ENCODE data around the gene JMJD8. TPM values are rescaled to one million over a fixed set of nuclear protein-coding genes. Genes with fewer than 3 reads are reported as not detected.
A peak's percentile ranks its signal among the peaks of the same experiment; 100 is the strongest.

JMJD8 gene
- total RNA-seq, 1 donor from 2014 or later: 64.5 TPM

DNA sequence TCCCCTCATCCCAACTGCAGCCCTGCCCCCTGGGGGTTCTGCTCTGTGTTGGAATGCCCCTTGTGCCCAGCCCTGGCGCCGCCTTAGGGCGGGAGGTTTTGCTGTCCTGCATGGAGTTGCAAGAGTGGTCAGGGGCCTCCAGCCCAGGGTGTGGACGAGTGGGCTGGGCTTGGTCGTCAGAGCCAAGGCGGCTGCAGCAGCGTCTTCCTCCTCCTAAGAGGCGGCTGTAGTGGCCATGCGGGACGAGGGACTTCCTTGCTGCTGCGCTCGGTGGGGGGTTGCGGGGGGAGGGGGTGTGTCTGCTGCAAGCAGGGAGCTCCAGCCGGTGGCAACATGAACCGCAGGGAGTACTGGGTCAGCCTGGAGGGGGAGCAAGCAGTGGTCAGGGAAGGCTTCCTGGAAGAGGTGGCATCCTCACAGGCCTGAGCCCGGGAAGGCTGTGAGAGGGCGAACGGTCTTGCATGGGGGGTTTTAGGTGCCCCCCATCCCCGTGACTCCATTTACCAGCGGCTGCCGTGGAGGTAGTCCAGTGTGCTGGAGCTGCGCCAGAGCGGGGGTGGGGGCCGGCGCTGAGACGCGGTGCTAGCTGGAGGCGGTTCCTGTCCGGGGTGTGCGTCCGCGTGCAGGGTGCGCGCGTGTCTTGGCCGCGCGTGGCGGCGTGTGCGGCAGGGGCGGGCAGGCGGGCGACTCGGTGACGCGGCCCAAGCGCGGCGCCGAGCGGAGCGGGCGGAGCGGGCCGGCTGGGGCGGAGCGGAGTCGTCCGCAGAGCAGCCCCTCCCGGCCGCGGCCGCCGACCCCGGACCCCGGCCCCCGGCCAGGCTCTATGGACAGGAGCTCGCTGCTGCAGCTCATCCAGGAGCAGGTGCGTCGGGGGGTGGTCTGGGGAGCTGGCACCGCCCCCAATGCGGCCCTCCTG lies 8.9 kb downstream of the JMJD8 start, which contains the start of gene RHBDL1:
Gene RHBDL1 (plus strand): TSS at position 704 of the 916 bp plus-strand sequence. CDS start 120 bp downstream, at position 824.
- peaks cover 7% of the 10 kb centered on the region for H3K4me1 Mint-ChIP-seq
- no peak for DNase-seq (ENCODE audit: low read depth, low spot score)

DNA sequence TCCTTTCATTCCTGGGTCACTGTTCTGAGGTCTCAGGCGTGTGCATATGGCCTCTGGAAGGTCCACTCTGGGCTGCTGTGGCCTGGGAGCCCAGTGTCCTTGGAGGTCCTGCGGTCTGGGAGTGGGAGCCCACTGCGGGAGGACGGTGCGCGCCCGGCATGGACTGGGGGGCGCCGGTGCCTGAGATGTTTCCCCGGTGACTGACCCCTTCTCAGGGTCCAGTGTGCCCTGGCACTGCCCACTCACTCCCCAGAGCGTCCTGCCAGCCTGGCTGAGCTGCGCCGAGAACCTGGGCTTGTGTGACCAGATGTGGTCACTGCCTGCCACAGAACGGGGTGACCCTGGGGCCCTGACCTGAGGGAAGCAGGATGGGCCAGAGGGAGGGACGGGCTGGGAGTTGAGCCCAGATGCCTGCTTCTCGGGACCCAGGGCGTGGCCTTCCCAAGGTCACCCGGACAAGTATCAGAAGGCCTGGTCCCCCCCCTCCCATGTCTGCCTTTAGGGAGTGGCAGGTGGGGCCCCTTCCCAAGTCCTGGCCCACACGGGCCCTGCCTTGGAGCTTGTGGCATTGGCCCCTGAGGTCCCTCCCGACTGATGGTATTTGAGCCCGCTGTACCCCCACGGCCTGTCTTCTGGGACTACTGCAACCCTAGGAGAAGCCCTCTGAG lies 9.8 kb downstream of the JMJD8 start:
- no peak overlapping the region for H3K27ac Mint-ChIP-seq (ENCODE audit: unreplicated experiment)
- H3K4me1 Mint-ChIP-seq: peaks cover 7% of the 10 kb centered on the region
- peak overlapping the region; percentile 81 for H3K4me3 Mint-ChIP-seq
- peaks cover 14% of the 10 kb centered on the region for H3K27me3 Mint-ChIP-seq (ENCODE audit: low read depth)
- TF ChIP-seq, protein P1, sequence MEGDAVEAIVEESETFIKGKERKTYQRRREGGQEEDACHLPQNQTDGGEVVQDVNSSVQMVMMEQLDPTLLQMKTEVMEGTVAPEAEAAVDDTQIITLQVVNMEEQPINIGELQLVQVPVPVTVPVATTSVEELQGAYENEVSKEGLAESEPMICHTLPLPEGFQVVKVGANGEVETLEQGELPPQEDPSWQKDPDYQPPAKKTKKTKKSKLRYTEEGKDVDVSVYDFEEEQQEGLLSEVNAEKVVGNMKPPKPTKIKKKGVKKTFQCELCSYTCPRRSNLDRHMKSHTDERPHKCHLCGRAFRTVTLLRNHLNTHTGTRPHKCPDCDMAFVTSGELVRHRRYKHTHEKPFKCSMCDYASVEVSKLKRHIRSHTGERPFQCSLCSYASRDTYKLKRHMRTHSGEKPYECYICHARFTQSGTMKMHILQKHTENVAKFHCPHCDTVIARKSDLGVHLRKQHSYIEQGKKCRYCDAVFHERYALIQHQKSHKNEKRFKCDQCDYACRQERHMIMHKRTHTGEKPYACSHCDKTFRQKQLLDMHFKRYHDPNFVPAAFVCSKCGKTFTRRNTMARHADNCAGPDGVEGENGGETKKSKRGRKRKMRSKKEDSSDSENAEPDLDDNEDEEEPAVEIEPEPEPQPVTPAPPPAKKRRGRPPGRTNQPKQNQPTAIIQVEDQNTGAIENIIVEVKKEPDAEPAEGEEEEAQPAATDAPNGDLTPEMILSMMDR (conservative IDR thresholded peaks at IDR 0.05): no peak
- no peaks in the 10 kb centered on the region for H3K36me3 Mint-ChIP-seq (ENCODE audit: low read depth)
- no peak for DNase-seq (ENCODE audit: low read depth, low spot score)
- no peaks in the 10 kb centered on the region for H3K9me3 Mint-ChIP-seq

More for the DNA sequence above, 8.9 kb downstream of the JMJD8 start, which contains the start of gene RHBDL1:
- peaks cover 14% of the 10 kb centered on the region for H3K27me3 Mint-ChIP-seq (ENCODE audit: low read depth)
- H3K4me3 Mint-ChIP-seq: peak within 1 kb of the TSS; percentile 81
- TF ChIP-seq, protein P1 (conservative IDR thresholded peaks at IDR 0.05): no peak
- no peaks in the 10 kb centered on the region for H3K9me3 Mint-ChIP-seq
- no peaks in the 10 kb centered on the region for H3K36me3 Mint-ChIP-seq (ENCODE audit: low read depth)
- no peak within 1 kb of the TSS for H3K27ac Mint-ChIP-seq (ENCODE audit: unreplicated experiment)

DNA sequence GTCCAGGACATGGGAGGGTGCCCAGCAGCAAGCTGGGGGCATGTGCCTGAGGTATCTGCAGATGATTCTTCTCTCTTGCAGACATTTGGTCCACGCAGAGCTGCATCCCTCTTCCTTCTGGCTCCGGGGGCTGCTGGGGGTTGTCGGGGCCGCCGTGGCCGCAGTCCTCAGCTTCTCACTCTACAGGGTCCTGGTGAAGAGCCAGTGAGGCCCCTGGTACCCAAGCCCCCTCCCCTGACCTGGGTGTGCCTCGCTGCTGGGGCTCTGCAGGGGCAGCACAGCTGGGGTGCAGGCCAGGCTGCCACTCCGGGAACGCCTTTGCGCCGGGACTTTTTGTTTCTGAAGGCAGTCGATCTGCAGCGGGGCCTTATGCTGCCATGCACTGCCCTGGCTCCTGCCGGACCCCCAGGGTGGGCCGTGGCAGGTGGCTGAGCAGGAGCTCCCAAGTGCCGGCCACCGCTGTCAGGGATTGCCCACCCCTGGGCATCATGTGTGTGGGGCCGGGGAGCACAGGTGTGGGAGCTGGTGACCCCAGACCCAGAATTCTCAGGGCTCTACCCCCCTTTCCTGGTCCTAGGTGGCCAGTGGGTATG lies 10.6 kb downstream of the JMJD8 start:
- no peak for DNase-seq (ENCODE audit: low read depth, low spot score)
- H3K36me3 Mint-ChIP-seq (ENCODE audit: low read depth): no peaks in the 10 kb centered on the region
- H3K9me3 Mint-ChIP-seq: no peaks in the 10 kb centered on the region
- no peak overlapping the region for H3K4me3 Mint-ChIP-seq
- peaks cover 12% of the 10 kb centered on the region for H3K27me3 Mint-ChIP-seq (ENCODE audit: low read depth)
- TF ChIP-seq, protein P1 (conservative IDR thresholded peaks at IDR 0.05): no peak
- H3K4me1 Mint-ChIP-seq: peaks cover 4% of the 10 kb centered on the region
- H3K27ac Mint-ChIP-seq (ENCODE audit: unreplicated experiment): no peak overlapping the region

DNA sequence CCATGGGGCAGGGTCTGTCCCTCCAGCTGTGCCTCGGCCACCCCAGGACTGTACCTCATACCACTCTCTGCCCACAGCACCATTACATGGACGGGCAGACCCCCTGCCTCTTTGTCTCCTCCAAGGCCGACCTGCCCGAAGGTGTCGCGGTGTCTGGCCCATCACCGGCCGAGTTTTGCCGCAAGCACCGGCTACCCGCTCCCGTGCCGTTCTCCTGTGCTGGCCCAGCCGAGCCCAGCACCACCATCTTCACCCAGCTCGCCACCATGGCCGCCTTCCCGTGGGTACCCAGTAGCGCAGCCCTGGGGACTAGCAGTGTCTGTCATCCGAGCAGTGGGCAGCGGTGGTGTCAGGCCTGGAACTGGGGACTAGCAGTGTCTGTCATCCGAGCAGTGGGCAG lies 11.3 kb downstream of the JMJD8 start:
- Mint-ChIP-seq H3K27me3 (ENCODE audit: low read depth) (peaks cover 12% of the 10 kb centered on the region), H3K36me3 (ENCODE audit: low read depth) (no peaks in the 10 kb centered on the region), H3K4me1 (peaks cover 4% of the 10 kb centered on the region), H3K27ac (ENCODE audit: unreplicated experiment) (no peak overlapping the region), H3K4me3 (peak overlapping the region; percentile 61), H3K9me3 (no peaks in the 10 kb centered on the region)
- DNase-seq (ENCODE audit: low read depth, low spot score): no peak
- TF ChIP-seq, protein P1 (conservative IDR thresholded peaks at IDR 0.05): no peak

DNA sequence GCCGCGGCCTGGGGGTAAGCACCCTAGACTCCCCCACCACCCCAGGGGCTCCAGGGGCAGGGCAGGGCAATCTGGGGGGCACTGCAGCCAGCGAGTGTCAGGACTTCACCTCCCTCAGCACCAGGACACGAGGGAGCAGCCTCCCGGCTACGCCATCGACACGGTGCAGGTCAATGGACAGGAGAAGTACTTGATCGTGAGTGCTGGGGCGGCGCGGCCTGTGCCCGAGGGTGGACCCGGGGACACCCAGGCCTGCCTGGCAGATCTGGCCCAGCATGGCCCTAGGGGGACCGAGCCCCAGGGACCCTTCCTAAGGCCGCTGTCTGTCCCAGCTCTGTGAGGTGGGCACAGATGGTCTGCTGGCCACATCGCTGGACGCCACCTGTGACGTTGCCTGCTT lies 11.8 kb downstream of the JMJD8 start:
- no peak overlapping the region for H3K27ac Mint-ChIP-seq (ENCODE audit: unreplicated experiment)
- H3K4me1 Mint-ChIP-seq: peaks cover 8% of the 10 kb centered on the region
- H3K9me3 Mint-ChIP-seq: no peaks in the 10 kb centered on the region
- DNase-seq (ENCODE audit: low read depth, low spot score): no peak
- TF ChIP-seq, protein P1 (conservative IDR thresholded peaks at IDR 0.05): no peak
- H3K27me3 Mint-ChIP-seq (ENCODE audit: low read depth): peaks cover 12% of the 10 kb centered on the region
- no peaks in the 10 kb centered on the region for H3K36me3 Mint-ChIP-seq (ENCODE audit: low read depth)
- H3K4me3 Mint-ChIP-seq: peak overlapping the region; percentile 61

Measured in neural crest cell (in vitro differentiated cells).